ENCODE measurements around the gene OSBPL10. TPM values are rescaled to one million over a fixed set of nuclear protein-coding genes. Genes with fewer than 3 reads are reported as not detected.

Gene OSBPL10
- total and polyA plus RNA-seq, 2 donors (not counting 1 experiment from before 2014, with no cell fraction given) = 88.5 to 310 TPM

GRCh38 chr3:31661993-31662670 lies 318.9 kb downstream of the OSBPL10 start:
- peaks cover 4% of the 10 kb centered on the region for H3K9me3 Mint-ChIP-seq (ENCODE audit: insufficient read depth)
- intact Hi-C loops (cut with micrococcal nuclease) = no loop called here
- peaks cover 0 to 3% (median 0%) of the 10 kb centered on the region in 3 donors for H3K9me3 ChIP-seq (ENCODE audit: control extremely low read depth in 1 of 3, control insufficient read depth in 2 of 3, insufficient read depth in 1 of 3, low read length in 2 of 3)
- no peaks in the 10 kb centered on the region for H3K4me1 ChIP-seq (ENCODE audit: control insufficient read depth in 2 of 2, insufficient read depth in 2 of 2, low read length in 2 of 2)
- H4K20me1 ChIP-seq (ENCODE audit: control insufficient read depth, insufficient read depth, low read length, poor library complexity, severe bottlenecking) = peaks cover 4% of the 10 kb centered on the region
- H3K9ac ChIP-seq (ENCODE audit: low read length) = no peak overlapping the region
- ChIA-PET POLR2A (no interaction called here), CTCF (no interaction called here)
- no peak overlapping the region for H2AFZ ChIP-seq (ENCODE audit: insufficient read depth, low read depth, low read length, poor library complexity, severe bottlenecking)
- peaks cover 20 to 86% of the 10 kb centered on the region in 2 experiments for H3K36me3 ChIP-seq (replicated peaks in 1 of 2; ENCODE audit: control extremely low read depth in 1 of 2, control insufficient read depth in 1 of 2, extremely low read depth in 1 of 2, insufficient read depth in 2 of 2, low read length in 1 of 2)
- no peak overlapping the region for H3K4me2 ChIP-seq (replicated peaks; ENCODE audit: low read depth, low read length, poor library complexity, severe bottlenecking)
- DNase-seq (no peak), ATAC-seq (ENCODE audit: low read depth) (no peak)
- no peaks in the 10 kb centered on the region for H3K27me3 Mint-ChIP-seq
- no peaks in the 10 kb centered on the region for H3K27me3 ChIP-seq (replicated peaks in 1 of 4; ENCODE audit: control extremely low read depth in 1 of 4, control insufficient read depth in 3 of 4, insufficient read depth in 4 of 4, low read length in 3 of 4)
- no peaks in the 10 kb centered on the region for H3K4me1 Mint-ChIP-seq
- TF ChIP-seq CTCF (IDR thresholded peaks at IDR 0.05) (no peak), EZH2 (IDR thresholded peaks at IDR 0.05; ENCODE audit: borderline replicate concordance, insufficient read depth, low read depth, low read length, poor library complexity, severe bottlenecking) (no peak)
- H3K4me3 ChIP-seq (ENCODE audit: control extremely low read depth in 1 of 5, extremely low read depth in 1 of 5, insufficient read depth in 1 of 5, low read depth in 2 of 5, low read length in 4 of 5) = no peak overlapping the region
- WGBS (ENCODE audit: insufficient coverage) = 83% methylated on average over 3 of the region's 5 CpGs
- no peak overlapping the region for H3K4me3 Mint-ChIP-seq
- H3K79me2 ChIP-seq (ENCODE audit: control insufficient read depth, insufficient read depth, low read length) = no peaks in the 10 kb centered on the region
- peak overlapping the region; percentile 79 for H3K27ac Mint-ChIP-seq
- no peak overlapping the region for H3K27ac ChIP-seq (ENCODE audit: low read length in 2 of 2)

GRCh38 chr3:31661286-31661685 lies 319.8 kb downstream of the OSBPL10 start:
- no peaks in the 10 kb centered on the region for H3K27me3 Mint-ChIP-seq
- H3K27me3 ChIP-seq (replicated peaks in 1 of 4; ENCODE audit: control extremely low read depth in 1 of 4, control insufficient read depth in 3 of 4, insufficient read depth in 4 of 4, low read length in 3 of 4) = no peaks in the 10 kb centered on the region
- no peak for TF ChIP-seq EZH2 (IDR thresholded peaks at IDR 0.05; ENCODE audit: borderline replicate concordance, insufficient read depth, low read depth, low read length, poor library complexity, severe bottlenecking)
- no peak for TF ChIP-seq CTCF (IDR thresholded peaks at IDR 0.05)
- ChIA-PET CTCF (no interaction called here), POLR2A (no interaction called here)
- H3K27ac ChIP-seq (ENCODE audit: low read length in 2 of 2) = no peak overlapping the region
- DNase-seq (no peak), ATAC-seq (ENCODE audit: low read depth) (no peak)
- H3K4me1 ChIP-seq (ENCODE audit: control insufficient read depth in 2 of 2, insufficient read depth in 2 of 2, low read length in 2 of 2) = no peaks in the 10 kb centered on the region
- H3K9me3 Mint-ChIP-seq (ENCODE audit: insufficient read depth) = peaks cover 4% of the 10 kb centered on the region
- H3K4me3 ChIP-seq (ENCODE audit: control extremely low read depth in 1 of 5, extremely low read depth in 1 of 5, insufficient read depth in 1 of 5, low read depth in 2 of 5, low read length in 4 of 5) = no peak overlapping the region
- no peaks in the 10 kb centered on the region for H3K4me1 Mint-ChIP-seq
- H3K9ac ChIP-seq (ENCODE audit: low read length) = no peak overlapping the region
- H4K20me1 ChIP-seq (ENCODE audit: control insufficient read depth, insufficient read depth, low read length, poor library complexity, severe bottlenecking) = peaks cover 2% of the 10 kb centered on the region
- peaks cover 20 to 84% of the 10 kb centered on the region in 2 experiments for H3K36me3 ChIP-seq (replicated peaks in 1 of 2; ENCODE audit: control extremely low read depth in 1 of 2, control insufficient read depth in 1 of 2, extremely low read depth in 1 of 2, insufficient read depth in 2 of 2, low read length in 1 of 2)
- intact Hi-C loops (cut with micrococcal nuclease) = no loop called here
- H2AFZ ChIP-seq (ENCODE audit: insufficient read depth, low read depth, low read length, poor library complexity, severe bottlenecking) = no peak overlapping the region
- no peak overlapping the region for H3K4me2 ChIP-seq (replicated peaks; ENCODE audit: low read depth, low read length, poor library complexity, severe bottlenecking)
- 68% methylated on average over 2 of the region's 5 CpGs for WGBS (ENCODE audit: insufficient coverage)
- no peaks in the 10 kb centered on the region for H3K79me2 ChIP-seq (ENCODE audit: control insufficient read depth, insufficient read depth, low read length)
- H3K27ac Mint-ChIP-seq = peak overlapping the region; percentile 59
- no peak overlapping the region for H3K4me3 Mint-ChIP-seq
- peaks cover 0 to 6% (median under 1%) of the 10 kb centered on the region in 3 donors for H3K9me3 ChIP-seq (ENCODE audit: control extremely low read depth in 1 of 3, control insufficient read depth in 2 of 3, insufficient read depth in 1 of 3, low read length in 2 of 3)

Data from B cell (primary cell).